T-helper 1 cell (primary cell): Measurements from ENCODE around the gene EPB41L5.
"Not testable (repeated sequence)": the region's sequence is repeated elsewhere in the genome, so short reads cannot be mapped to it uniquely, and the experiment has no call there.

Experiments
- DNase-seq, 5 donors: peaks; one replicate each; pipeline ENCODE4 v3.0.0-alpha.2; 2012 to 2020
- total RNA-seq, 4 donors: gene quantifications; one replicate each; lab custom pipeline; 2026; lab: John Stamatoyannopoulos, UW

The EPB41L5 gene
- 11.8 to 18.6 (median 13.3) reads per million in 4 donors for total RNA-seq

DNA sequence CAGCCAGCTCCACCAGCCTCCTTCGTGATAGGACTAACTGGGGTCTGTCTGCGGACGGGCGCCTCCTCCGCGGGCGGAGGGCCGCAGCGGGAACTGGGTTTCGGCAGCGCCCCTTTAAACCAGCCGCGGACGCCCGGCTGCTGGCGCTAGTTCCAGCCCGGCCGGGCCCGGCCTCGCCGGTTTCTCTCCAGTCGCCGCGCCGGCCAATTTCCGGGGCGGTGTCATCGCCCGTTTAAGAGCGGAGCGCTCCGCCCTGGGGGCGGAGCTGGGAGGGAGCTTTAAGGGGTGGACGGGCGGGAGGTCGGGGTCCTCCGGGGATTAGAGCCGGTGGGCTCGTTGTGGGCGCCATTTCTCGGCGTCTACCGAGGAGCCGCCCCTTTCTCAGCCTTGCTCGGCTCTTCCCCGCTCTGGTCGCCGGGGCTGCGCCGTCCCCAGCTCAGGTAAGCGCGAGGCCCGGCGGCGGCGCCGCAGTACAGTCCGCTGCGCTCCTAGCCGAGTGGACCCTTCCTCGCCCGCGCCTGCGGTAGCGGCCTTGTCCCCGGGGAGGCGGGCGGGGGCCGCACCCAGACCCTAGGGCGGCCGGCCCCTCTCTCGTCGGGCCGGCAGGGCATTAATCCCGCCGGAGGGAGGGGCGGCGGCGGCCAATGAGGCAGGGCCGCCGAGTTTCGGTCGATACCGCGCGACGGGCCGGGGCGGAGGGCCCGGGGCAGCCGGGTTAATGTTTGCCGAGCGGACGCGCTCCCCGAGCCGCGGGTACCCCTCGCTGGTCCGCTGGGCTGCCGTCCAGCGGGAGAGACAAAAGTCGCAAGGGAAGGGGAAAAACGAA is at the start of gene EPB41L5:
Gene EPB41L5 (plus strand): TSS at position 307 of the 826 bp plus-strand sequence. CDS start 6,008 bp downstream, outside the sequence.
- peak; percentile 63 to 86 (median 72) for DNase-seq

DNA sequence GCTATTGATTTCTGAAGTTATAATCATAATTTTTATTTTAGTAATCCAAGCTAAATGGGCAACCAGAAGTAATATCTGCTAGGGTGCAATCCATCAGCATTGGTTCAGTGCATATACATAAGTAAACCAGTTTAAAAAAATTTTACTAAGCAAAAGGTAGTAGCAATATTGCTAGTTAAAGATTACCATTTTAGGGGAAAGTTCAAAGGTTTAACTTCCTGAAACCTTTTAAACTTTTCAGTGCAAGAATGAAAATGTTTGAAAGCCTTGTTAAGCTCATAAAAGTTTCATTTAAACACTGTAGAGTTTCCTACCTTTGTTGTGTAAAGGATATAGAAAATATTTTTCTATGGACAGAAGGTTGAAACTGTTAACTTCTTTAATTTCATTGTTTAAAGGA is 31.0 kb upstream of the EPB41L5 start:
- no peak for DNase-seq

DNA sequence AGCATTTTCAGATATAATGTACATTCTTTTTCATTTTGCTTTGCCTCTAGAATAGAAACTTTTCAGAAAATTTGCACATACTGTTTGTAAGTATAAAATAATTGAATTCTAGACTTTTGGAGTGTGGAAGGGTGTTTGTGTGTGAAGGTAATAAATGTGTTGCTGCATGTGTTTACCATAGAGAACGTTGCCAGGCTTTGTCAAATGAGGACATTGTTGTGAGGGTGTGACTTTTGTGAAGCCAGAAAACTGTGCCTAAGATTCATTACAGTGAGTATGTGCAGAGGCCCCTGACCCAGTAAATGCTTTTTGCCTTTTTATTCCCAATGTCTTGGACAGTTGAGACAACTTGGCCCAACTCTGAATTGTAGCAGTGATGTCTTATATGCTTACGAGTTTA is 30.4 kb upstream of the EPB41L5 start:
- DNase-seq: no peak

DNA sequence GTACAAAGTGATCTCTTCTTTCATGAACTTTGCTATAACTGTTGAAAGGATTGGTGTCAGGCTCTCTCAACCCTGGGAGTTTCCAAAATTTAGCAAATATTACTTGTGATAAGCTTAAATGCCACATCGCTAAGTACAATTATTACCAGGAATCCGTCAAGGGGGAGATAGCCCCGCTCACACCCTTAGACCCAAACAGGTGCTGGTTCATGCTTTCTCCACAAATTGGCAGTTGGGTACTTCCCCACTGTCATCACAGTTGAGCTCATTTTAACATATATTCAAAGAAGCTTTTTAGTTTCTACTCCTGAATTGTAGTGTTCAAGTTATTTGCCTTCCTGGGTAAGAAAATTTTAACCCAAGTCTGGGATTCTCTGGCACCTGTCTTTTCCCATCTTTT is 29.8 kb upstream of the EPB41L5 start:
- DNase-seq: no peak

DNA sequence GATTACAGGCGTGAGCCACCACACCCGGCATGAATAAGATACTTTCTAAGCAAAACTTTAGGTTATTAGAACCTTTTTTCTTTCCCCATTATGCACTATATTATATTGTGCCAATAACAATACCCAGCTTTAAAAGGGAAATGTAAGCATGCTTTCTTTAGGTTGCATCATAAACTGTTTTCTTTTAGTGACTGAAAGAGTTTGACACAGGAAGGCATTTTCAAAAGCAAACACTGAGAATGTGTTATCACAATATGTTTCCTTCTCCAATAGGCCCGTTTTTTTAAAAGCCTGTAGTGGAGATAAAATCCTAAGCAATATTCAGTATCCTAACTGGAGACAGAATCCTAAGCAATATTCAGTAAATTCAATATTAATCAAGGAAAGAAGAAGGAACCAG is 16.7 kb upstream of the EPB41L5 start:
- peak in 1 of 5 donors; percentile 24 for DNase-seq

DNA sequence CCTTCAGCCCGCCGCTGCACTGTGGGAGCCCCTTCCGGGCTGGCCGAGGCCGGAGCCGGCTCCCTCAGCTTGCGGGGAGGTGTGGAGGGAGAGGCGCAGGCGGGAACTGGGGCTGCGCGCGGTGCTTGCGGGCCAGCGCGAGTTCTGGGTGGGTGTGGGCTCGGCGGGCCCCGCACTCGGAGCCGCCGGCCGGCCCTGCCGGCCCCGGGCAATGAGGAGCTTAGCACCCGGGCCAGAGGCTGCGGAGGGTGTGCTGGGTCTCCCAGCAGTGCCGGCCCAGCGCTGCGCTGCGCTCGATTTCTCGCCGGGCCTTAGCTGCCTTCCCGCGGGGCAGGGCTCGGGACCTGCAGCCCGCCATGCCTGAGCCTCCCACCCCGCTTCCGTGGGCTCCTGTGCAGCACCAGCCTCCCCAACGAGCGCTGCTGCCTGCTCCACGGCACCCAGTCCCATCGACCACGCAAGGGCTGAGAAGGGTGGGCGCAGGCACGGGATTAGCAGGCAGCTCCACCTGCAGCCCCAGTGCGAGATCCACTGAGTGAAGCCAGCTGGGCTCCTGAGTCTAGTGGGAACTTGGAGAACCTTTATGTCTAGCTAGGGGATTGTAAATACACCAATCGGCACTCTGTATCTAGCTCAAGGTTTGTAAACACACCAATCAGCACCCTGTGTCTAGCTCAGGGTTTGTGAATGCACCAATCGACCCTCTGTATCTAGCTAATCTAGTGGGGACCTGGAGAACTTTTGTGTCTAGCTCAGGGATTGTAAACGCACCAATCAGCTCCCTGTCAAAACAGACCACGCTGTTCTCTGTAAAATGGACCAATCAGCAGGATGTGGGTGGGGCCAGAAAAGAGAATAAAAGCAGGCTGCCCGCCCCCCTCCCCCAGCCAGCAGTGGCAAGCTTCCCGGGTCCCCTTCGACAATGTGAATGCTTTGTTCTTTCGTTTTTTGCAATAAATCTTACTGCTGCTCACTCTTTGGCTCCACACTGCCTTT is 15.7 kb upstream of the EPB41L5 start:
- not testable (repeated sequence) for DNase-seq

DNA sequence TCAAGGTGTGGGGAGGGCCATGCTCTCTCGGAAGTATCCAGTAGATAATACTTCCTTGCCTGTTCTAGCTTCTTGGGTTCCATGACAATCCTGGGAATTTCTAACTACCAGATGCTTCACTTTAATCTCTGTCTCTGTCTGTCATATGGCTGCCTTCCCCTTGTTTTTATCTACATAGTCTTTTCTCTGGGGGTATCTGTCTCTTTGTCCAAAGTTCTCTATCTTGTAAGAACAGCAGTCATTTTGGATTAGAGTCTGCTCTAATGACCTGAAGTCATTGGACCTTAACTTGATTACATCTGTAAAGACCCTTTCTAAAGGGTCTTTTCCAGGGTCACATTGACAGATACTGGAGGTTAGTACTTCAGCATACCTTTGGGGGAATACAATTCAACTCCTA is 11.4 kb upstream of the EPB41L5 start:
- DNase-seq: no peak

DNA sequence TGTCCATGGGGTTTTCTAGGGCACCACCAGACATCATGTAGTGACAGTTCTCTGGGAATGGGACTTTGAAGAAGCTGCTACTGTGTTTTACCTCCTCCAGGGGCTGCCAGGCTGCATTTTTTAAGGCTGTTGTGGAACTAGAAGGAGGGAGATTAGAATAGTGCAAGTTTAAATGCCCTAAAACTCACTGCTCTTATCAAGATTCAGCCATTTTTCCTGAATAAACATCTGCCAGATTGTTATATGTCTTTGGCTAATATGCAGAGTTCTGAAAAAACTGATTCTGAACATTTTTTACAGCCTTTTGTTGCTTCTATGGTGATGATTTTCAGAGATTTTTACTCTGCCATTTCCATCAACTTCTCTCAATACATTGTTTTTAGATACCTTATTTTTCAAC is 8.6 kb upstream of the EPB41L5 start:
- DNase-seq: no peak

DNA sequence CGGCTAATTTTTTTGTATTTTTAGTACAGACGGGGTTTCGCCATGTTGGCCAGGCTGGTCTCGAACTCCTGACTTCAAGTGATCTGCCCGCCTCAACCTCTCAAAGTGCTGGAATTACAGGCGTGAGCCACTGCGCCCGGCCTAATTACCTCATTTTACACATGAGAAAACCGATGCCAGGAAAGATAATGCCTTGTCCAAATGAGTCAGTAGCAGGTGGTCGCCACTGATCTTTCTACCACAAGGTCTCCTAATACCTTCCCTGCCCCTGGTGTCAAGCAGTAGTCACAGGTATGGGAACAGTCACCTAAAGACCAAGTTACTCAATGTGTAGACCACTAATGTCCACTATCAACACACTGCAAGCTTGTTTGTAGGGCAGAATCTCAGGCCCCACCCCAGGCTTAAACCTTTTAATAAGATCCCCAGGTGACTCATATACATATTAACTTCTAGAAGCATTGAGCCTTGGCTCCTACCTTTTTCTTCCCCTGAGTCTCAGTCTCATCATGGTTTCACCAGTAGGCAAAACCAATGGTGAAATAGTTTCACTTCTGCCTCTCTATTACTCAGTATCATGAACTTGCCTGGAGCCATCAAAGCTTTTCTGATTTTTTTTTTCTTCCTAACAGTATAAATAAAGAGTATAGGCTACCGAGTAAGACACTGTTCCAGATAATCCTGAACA is 6.9 kb upstream of the EPB41L5 start:
- DNase-seq: no peak

DNA sequence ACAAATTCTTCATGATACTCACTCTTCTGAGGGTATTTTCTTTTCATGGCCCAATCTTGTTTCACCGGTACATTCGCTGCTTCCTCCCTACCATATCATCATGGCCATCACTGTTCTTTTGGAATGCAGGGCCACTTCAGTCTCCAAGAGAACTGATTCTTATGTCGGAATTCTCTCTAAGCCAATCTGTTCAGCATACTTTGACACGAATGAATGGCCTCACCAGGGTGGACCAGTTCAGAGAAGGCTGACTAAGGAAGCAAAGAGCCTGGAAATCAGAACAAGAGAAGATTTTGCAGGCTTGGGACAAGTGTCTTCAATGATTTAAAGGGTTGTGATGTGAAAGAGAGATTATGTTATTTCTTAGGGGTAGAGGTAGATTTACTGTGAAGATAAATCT is 5.0 kb upstream of the EPB41L5 start:
- DNase-seq: no peak

DNA sequence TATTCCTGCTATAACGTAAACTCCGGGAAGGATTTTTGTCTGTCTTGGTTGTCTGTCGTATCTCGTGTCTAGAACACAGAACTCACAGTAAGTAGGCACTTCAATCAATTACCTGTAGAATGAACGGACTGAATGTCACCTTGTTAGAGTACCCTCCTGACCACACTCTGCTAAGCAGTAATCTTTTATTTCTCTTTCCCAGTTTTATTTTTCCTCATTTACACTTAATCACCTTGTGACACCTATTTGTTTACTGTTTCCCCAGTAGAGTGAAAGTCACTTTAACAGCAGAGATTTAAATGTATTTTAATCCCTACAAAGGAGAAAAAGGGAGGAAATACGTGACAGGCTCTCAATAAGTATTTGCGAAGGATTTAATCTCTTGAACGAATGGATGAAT is 514 bp upstream of the EPB41L5 start:
- DNase-seq: no peak

DNA sequence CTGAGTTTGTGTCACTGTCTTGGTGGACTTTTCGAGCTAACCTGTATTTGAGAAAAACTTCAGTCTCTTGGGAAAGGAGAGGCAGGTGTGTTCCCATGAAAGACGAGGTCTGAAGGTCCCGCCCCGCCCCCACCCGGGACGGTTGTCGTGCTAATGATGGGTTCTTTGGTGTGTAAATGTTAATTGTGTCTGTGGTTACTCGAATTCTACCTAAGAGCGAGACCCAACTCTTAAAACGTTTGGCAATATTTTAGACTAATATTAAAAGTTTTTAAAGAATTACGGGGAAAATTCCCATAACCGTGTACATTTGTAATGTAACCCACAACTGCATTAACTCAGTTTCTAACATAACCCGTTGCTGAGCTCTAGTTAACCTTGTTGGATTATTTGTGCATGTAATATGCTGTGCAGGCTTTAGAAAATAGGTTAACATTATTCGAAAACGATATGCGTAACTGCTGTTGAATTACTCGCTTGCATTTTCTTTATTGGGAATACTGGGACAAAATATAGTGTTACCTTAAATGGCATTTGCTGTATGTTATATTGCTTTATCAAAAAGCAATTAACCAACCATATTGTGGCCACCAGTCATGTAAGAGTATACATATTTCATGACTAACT is 833 bp downstream of the EPB41L5 start:
- DNase-seq: no peak

DNA sequence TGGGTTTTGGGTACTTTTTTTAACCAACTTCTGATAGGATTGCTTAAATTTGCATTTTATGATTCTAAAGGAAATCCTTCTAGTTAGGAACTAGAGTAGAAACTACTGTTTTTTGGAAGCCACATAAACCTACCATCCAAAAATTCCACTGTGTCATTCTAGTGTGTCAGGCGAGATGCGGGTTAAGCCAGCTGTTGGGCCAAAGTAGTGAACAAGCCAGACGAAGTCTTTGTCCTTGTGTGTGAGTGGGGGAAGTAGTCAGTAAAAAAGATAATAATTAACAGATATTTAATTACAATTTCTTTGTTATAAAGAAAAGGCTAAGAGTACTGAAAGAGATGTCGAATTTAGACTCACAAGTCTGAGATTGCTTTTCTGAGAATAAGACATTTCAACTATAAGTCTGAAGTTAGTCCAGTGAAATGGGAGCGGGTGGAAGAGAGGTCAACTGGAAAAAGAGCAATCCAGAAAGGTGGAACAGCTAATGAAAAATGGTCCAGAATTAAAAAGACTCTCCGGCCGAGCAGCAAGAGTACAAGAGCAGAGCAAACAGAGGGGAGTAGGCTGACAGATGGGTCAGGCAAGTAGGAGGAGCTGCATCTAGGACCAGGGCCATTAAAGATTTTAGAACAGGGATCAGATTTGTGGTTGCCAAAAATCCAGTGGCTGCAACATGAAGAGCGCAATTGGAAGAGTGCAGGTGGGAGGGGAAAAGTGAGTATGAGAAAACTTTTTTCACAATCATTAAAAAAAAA is 1.5 kb downstream of the EPB41L5 start:
- DNase-seq: no peak

DNA sequence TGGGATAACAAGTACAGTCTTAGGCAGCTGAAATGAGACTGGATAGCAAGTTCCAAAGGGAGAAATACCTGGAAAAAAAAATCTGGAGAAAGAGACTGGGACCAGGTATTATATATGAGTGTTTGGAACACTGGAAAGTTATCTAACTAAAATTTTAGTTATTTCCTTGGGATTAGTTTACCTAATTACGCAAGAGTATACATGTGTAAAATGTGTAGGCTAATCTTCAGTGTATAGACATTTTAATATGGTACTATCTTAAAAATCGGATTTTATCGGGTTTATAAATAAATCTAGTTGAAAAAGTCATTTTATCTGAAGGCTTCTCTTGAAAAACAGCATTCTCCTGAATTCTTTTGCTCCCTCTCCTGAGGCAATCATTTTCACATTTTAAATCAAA is 3.9 kb downstream of the EPB41L5 start:
- DNase-seq: no peak

DNA sequence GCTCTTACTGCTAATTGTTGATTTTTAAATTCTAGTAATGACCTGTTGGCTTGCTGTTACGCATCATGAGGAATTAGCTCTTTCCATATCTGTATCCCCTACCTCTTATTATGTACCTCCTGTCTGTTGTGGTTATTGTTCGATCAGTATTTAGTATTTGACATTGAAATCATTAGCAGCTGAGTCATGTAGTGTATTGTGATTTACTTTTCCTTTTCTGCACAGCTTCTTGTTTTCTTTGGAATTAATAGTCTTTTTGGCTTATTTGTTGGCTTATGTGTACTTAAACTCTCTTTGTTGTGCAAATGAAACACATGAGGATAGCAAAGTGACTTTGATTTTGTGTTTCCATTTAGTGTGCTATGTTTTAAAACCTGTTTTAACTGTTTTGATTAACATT is 4.3 kb downstream of the EPB41L5 start:
- DNase-seq: no peak

DNA sequence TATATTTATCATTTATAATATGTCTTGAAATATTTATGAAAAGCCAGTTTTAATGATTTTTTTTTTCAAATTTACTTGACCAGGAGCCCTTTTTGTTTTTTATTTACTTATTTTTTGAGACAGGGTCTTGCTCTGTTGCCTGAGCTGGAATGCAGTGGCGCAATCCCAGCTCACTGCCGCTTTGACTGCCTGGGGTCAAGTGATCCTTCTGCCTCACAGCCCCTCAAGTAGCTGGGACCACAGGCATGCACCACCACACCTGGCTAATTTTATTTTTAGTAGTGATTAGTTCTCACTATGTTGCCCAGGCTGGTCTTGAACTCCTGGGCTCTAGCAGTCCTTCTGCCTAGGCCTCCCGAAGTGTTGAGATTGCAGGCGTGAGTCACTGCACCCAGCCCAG is 5.7 kb downstream of the EPB41L5 start:
- DNase-seq: no peak

DNA sequence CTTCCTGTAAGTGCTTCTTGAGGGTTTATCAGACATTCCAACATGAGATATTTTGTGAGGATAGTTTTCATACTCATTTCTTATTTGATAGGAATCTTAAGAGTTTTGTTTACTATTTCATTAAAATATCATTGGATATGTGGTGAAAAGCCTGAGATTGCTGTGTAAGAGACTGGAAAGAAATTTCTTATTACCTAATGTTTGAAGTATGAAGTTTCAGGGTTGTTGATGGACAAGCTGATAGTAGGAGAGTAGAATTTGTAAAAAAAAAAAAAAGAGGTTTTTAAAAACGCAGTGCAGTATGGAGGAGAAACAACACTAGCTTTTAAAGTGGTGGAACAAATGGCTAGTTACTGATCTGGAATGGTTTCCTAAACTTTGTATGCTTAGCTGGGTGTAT is 7.7 kb downstream of the EPB41L5 start:
- DNase-seq: no peak

DNA sequence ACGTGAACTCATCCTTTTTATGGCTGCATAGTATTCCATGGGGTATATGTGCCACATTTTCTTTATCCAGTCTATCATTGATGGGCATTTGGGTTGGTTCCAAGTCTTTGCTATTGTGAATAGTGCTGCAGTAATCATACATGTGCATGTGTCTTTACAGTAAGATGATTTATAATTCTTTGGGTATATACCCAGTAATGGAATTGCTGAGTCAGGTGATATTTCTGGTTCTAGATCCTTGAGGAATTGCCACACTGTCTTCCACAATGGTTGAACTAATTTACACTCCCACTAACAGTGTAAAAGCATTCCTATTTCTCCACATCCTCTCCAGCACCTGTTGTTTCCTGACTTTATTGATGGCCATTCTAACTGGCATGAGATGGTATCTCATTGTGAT is 9.6 kb downstream of the EPB41L5 start:
- DNase-seq: not testable (repeated sequence)

DNA sequence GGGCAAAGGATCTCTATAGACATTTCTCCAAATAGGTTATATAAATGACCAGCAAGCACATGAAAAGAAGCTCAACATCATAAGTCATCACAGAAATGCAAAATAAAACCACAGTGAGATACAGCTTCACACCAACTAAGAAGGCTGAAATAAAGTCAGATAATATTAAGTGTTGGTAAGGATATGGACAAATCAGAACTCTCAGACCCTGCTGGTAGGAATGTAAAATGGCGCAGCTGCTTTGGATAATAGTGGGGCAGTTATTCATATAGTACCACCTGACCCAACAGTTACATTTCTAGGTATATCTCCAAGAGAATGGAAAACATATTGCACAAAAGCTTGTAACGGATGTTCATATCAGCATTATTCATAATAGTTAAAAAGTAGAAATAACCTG is 14.0 kb downstream of the EPB41L5 start:
- DNase-seq: no peak

DNA sequence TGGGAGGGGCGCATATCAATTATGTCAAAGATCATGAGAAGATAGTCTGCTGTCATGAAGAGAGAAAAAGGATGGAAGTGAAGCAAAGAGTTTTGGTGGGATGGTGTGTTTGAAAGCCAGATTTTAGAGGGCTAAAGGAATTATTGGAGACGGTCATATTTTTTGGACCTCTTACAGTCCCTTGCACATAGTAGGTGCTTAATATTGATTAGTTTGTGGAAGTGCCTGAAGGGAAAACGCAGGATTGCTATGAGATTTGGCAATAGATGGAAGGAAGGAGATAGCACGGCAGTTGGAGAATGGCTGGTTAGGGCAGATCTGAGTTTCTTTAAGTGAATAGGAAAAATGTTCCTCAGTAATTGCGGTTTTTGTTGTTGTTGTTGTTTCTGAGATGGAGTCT is 15.9 kb downstream of the EPB41L5 start:
- DNase-seq: no peak
